ENCODE measurements around the gene ZIM2.

Gene ZIM2

DNA sequence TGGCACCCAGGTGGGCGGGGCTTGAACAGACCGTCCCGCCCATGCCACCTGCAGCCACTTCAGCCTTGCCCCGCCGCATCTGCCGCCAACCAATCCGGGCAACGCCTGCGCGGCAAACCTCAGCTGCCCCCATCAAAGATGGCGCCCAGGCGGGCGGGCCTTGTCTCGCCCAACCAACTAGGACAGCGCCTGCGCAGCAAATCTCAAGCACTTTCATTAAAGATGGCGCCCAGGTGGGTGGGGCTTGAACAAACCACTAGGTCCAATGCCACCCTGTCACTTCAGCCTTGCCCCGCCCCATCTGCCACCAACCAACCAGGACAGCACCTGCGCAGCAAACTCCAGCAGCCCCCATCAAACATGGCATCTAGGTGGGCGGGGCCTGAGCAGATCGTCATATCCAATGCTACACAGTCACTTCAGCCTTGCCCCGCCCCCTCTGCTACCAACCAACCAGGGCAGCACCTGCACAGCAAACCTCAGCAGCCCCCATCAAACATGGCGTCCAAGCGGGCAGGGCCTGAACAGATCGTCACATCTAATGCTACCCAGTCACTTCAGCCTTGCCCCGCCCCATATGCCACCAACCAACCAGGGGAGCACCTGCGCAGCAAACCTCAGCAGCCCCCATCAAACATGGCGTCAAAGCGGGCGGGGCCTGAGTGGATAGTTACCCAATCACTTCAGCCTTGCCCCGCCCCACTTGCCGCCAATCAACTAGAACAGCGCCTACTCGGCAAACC, 1.4 kb downstream of the ZIM2 start:
- no peak for DNase-seq (ENCODE audit: low read depth)

- DNase-seq (ENCODE audit: low read depth) = no peak
These were observed 2.3 kb downstream of the ZIM2 start for GRCh38 chr19:56838024-56838908.

DNA sequence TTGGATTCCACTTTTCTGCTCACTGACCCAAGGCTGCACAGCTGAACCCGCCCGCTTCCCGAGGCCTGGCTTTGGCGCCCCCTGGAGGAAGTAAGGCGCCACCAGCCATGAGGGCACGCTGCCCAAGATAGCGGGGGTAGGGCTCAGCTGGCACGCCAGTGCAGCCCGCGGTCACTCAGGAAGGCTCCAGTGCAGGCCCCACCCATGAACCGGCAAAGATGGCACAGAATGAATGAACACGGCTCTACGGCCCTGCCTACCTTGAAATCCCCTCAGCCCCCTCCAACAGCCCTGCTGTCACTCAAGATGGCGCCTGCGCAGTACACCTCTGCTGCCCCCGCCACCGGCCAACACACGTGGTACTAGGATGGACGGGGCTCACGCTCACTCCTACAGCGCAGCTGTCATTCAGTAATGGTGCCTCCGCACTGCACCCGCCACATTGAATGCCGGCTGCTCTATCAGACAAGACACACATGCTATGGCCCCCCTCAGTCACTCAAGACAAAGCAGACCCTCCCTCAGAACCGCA, 3.0 kb downstream of the ZIM2 start:
- no peak for DNase-seq (ENCODE audit: low read depth)

DNA sequence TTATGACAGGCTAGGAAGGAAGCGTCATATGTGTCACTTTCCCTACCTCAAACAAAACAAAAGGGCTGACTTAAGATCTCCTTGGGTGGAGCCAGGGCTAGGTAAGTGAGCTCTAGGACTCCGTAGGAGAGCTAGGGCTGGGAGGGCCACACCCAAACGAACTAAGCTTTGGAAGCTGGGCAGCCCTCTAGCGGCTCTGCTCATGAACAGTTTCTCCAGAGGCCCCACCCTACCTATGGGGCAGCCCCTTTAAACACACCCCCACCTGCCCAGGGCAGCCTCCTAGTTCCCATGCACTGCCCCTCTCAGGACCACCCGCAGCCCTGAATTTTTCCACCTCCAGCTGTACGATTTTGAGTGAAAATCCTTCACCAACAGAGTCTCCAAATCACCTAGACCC, 3.5 kb downstream of the ZIM2 start:
- no peak for DNase-seq (ENCODE audit: low read depth)

DNA sequence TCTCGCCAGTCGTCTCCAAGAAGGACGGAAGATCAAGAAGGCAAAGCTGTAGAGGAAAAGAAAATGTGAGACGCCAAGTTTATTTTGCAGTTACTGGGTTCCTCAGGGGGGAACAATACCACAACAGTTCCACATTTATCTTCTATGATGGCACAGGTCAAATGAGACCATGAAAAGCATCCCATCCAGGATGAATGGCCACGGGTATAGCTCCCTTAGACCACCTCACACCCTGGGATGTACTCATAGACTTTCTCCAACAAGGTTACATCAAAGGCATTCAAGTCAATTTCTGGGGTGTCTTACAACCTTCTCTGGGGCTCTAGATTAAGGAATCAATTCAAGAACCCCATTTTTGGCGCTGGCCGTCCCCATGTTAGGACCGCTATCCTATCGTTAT, 4.5 kb downstream of the ZIM2 start:
- no peak for DNase-seq (ENCODE audit: low read depth)

GRCh38 chr19:56835401-56835800, 5.1 kb downstream of the ZIM2 start:
- DNase-seq (ENCODE audit: low read depth) = no peak

GRCh38 chr19:56834564-56835375, 5.8 kb downstream of the ZIM2 start:
- DNase-seq (ENCODE audit: low read depth) = no peak

DNA sequence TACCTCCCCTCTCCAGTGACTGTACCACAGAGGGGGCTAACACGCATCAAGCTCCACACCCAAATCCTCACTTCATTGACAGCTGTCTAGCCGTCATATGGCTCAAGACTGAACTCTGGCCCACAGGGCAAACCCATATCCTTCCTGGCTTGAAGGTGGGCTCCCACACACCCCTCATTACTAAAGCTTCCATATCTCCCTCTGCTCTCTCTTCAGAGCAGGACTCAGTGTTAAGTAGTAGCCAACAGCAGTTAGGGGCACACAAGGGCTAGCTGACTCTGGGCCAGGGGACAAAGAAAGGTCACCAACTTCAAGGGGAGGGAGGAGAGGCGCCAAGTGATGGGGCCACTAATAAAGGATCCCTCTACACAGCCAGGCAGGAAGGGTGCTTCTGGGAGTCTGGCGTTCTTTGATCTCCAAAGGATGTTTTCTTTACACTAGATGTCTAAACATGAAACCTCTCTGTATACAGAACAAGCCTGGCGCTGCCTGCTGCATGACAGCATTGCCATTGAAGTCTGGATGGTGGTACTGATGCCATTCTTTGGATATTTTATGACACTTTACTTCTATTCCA, 8.1 kb downstream of the ZIM2 start:
- DNase-seq (ENCODE audit: low read depth) = no peak

DNA sequence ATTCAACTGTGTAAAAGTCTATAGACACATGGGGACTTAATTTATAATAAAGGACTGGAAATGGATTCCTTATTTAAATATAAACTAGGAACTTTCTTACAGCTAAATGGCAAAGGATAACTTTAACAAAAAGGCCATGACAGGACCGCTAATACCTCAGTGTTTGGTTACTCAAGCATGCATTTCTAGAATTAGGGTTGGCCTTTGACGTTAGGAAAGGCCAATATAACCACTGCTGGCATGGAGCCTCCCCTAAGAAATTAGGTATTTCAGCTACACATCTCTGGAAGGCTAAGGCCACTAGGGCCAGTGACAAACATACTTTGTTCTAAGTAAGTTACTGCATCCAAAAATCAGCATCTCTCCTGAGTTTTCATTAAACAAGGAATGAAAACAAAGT, 9.3 kb downstream of the ZIM2 start:
- no peak for DNase-seq (ENCODE audit: low read depth)

DNA sequence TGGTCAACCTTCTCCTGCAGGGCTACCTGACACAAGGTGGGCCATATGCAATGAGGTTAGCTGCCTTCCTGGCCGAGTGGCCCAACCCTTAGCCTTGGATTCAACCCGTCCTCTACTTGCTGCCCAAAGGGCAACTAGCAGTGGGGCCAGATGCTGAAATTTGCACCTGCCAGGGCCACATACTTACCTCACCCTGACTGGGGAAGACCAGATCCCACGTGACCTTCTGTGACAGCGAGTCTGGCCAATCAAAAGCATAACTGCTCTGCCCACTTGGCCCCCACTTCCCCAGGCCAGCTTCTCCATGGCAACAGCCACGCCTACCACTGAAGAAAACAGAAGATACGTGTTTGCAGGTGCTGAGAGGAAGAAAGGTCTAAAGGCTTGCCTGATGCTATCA, 10.9 kb downstream of the ZIM2 start:
- no peak for DNase-seq (ENCODE audit: low read depth)

DNA sequence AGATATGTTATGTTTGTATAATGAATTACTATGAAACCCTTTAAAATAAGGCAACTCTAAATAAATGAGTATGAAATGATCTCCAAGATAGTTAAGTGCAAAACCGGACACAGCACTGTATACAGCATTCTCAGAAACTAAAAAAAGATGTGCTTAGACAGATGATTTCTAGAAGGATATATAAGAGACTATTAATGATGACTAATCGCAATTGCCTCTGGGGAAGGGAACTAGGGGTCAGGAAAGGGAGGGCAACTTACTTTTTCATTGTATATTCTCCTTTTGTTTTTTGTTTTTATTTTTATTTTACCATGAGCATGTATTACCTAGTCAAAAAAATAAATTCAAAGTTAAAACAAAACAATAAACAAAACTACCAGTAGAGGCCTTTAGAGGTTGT, 12.8 kb downstream of the ZIM2 start:
- DNase-seq (ENCODE audit: low read depth) = no peak

GRCh38 chr19:56823956-56824355, 16.6 kb downstream of the ZIM2 start:
- DNase-seq (ENCODE audit: low read depth) = no peak

DNA sequence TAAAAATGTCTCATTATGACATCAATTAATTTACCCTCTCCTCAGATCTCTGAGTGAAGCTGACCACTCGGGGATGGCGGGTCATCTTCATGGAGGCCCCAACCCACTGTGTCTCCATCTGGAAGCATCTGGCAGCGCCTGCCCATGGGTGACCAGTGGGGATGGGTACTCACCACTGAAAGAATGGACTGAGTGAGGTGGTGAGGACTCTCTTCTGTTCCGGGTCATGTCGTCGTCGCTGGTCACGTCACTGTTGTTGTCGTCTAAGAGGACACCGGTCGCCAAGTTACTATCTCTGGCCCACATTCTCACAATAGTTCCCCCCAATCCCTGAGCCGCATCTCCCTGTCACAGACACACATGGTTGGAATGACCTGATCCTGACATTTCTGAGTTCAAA, 17.1 kb downstream of the ZIM2 start:
- DNase-seq (ENCODE audit: low read depth) = no peak

GRCh38 chr19:56822755-56823154, 17.8 kb downstream of the ZIM2 start:
- no peak for DNase-seq (ENCODE audit: low read depth)

DNA sequence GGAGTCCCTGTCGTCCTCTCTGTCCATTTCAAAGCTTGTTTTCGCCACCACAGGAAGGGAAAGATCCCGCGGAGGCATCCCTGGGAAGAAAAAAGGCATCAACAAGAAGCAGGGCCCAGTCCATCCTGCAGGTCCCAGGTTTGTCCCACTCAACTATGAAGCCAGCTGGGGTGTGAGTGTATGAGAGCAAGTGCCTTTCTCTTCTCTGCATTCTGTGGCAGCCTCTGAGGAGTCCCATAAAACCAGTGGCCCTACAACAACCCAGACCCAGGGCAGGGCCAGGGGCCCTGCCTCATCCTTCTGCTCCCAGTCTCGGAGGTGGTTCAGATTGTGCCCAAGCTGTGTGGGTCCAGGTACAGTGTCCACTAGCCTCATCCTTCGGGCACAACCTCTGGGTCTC, 18.9 kb downstream of the ZIM2 start:
- no peak for DNase-seq (ENCODE audit: low read depth)

- no peak for DNase-seq (ENCODE audit: low read depth)
These were observed 19.3 kb downstream of the ZIM2 start for GRCh38 chr19:56821209-56821608.

DNA sequence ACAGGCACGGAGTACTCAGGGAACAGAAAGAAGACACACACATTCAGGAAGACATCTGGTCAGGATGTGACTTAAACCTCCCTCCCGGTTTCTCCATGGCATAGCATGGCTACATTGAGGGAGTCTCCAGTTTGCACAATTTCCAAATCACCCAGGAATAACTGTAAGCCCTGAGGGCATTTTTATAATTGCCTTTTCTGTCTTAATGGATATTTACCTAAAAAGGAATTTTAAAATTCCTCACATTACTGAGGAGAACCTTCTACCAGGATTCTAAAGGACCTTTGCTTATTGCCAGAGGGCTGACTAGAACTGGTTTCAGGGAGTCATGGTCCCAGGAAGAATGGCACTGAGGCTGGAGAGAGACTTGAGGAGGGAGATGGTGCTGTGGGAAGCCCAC, 21.4 kb downstream of the ZIM2 start:
- DNase-seq (ENCODE audit: low read depth) = no peak

DNA sequence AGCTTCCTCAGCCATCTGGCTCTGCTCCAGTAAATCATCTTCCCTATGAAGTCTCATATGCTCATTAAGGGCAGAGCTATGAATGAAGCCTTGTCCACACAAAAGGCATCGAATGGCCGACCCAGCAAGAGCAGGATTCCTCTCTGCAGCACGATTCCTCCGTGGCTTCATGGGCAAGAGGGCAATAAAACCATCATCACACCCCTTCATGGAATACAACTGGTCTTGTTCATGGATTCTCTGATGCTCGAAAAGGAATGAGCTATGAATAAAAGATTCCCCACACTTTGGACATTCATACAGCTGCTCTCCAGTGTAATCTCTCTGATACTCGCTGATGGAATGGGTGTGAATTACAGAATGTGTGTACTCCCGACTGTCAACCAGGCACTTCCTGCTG, 25.9 kb downstream of the ZIM2 start:
- DNase-seq (ENCODE audit: low read depth) = no peak

DNA sequence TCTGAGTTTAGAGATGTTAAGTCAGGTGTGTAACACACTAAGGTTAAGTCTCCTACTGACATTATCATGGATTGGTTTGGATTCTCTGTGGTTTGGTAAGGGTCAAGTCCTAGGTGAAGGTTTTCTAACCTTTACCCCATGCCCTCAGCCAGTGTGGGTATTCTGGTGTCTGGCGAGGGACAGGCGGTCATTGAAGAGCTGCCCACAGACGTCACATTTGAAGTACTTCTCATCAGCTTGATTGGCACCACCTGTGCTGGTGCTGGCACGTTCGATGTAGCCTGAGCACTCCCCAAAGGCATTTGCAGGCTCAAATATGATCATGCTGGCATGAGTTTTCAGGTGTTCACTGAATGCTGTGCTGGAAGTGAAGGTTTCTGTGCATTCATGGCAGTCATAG, 27.0 kb downstream of the ZIM2 start:
- DNase-seq (ENCODE audit: low read depth) = no peak

DNA sequence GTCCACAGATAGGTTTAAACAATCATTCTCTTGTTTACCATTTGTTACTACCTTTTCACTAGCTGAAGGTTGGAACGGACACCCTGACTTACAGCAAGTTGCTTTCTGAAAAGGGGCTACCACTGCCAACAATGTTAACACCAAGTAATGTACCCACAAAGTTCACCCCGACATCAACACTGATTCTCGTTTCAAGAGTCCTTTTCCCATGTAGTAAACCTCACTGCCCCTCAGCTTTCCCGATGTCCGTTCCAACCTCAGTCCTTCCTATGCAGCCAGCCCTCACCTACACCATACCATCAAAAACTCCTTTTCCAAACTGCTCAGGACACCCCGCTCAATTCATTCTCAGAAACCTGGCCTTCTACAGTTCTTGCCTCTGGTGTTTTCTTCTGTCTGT, 29.0 kb downstream of the ZIM2 start:
- no peak for DNase-seq (ENCODE audit: low read depth)

DNA sequence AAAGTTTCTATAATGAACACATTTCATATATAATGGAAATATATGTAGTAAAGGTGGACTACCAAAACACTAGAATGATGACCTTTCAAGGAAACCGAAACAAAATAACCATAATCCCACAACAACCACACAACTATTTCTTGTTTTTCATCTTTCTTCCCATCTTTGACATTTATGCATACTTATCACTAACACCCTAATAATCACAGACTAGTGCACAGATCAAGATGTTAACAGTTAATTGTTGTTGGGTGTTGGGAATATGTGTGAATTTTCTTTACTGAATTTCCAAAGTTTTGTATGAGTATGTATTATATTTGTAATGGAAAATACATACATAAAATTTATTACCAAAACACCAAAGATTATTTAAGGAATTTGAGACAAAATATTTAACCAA, 30.3 kb downstream of the ZIM2 start:
- DNase-seq (ENCODE audit: low read depth) = no peak
